Gastroesophageal sphincter (tissue), 3 donors: ENCODE results near the gene MT1X.

ENCODE experiments used
- CTCF ChIP-seq, 4 experiments: fragments of 200-600 bp in 2 of 4; fragments of 450-650 bp in 2 of 4; sonication (generic) in 1 of 4; IDR thresholded peaks; one replicate each; pipeline ENCODE4 v1.5.1; 2017 to 2019; ENCODE audit warnings: antibody characterized with exemption in 4 of 4, mild to moderate bottlenecking in 2 of 4, moderate library complexity in 2 of 4
- EP300 ChIP-seq: sonication (generic); formaldehyde crosslinking; IDR thresholded peaks from one replicate; pipeline ENCODE4 v1.6.1; 2017; ENCODE audit warnings: antibody characterized with exemption, mild to moderate bottlenecking
- POLR2A ChIP-seq, 2 donors: fragments of 450-650 bp; IDR thresholded peaks; one replicate each; pipeline ENCODE4 v1.6.1; 2017; ENCODE audit warnings: antibody characterized with exemption in 2 of 2, mild to moderate bottlenecking in 2 of 2, moderate library complexity in 1 of 2
- POLR2AphosphoS5 ChIP-seq: sonication (generic); formaldehyde crosslinking; IDR thresholded peaks from one replicate; pipeline ENCODE4 v1.6.1; 2017; ENCODE audit warnings: antibody characterized with exemption

GRCh38 chr16:56700631-56701030, 18.4 kb downstream of the MT1X start:
- TF ChIP-seq EP300 (no peak), CTCF (IDR thresholded peaks at IDR 0.05) (no peak), POLR2AphosphoS5 (no peak), POLR2A (IDR thresholded peaks at IDR 0.05) (no peak)
